Suprapubic skin (tissue), 4 donors: ENCODE results near the gene NEK11.

Experiments
- POLR2A ChIP-seq, 2 donors: fragments of 450-650 bp; IDR thresholded peaks; one replicate each; pipeline ENCODE4 v1.6.1; 2017; ENCODE audit warnings: antibody characterized with exemption in 2 of 2, mild to moderate bottlenecking in 2 of 2, moderate library complexity in 2 of 2
- POLR2AphosphoS5 ChIP-seq, 3 donors: sonication (generic); formaldehyde crosslinking; IDR thresholded peaks; one replicate each; pipeline ENCODE4 v1.6.1; 2017; ENCODE audit warnings: antibody characterized with exemption in 3 of 3

- TF ChIP-seq POLR2A (IDR thresholded peaks at IDR 0.05) (no peak), POLR2AphosphoS5 (IDR thresholded peaks at IDR 0.05) (no peak)
These were observed 291.0 kb downstream of the NEK11 start for GRCh38 chr3:131317667-131318066.
